A172 (cell line): Measurements from ENCODE around the gene TULP4. TPM values are rescaled to one million over a fixed set of nuclear protein-coding genes. Genes with fewer than 3 reads are reported as not detected.

Experiments used
- DNase-seq: peaks from one replicate; pipeline ENCODE4 v3.0.0-alpha.2; 2015; ENCODE audit warnings: low spot score
- total RNA-seq: library from RNA; depleted of rRNA; stranded (reverse); fragments of >200 nt; shearing (Covaris generic); gene quantifications from 2 replicates; pipeline ENCODE4 v1.2.3, GENCODE V29; 2014; rRNA removed

TULP4 gene
- 47.7 and 68.4 TPM in 2 replicates for total RNA-seq

- DNase-seq = no peak
Observed at GRCh38 chr6:158312165-158312564, at the start of gene TULP4. TSS of gene TULP4 (plus strand) at chr6:158312465. CDS start at chr6:158314017, 1,552 bp downstream.

- no peak for DNase-seq
Observed at GRCh38 chr6:158262755-158263154, 49.5 kb upstream of the TULP4 start.

- DNase-seq = no peak
Observed at GRCh38 chr6:158264180-158264579, 48.1 kb upstream of the TULP4 start.

GRCh38 chr6:158266131-158266530 lies 46.1 kb upstream of the TULP4 start:
- DNase-seq = no peak

- DNase-seq = no peak
Observed at GRCh38 chr6:158268361-158269147, 43.7 kb upstream of the TULP4 start.

- DNase-seq = no peak
Observed at GRCh38 chr6:158269657-158270056, 42.6 kb upstream of the TULP4 start.

- no peak for DNase-seq
Observed at GRCh38 chr6:158270389-158271127, 41.7 kb upstream of the TULP4 start.

- DNase-seq = no peak
Observed at GRCh38 chr6:158272324-158272723, 39.9 kb upstream of the TULP4 start.

GRCh38 chr6:158278004-158278403 lies 34.3 kb upstream of the TULP4 start:
- DNase-seq = no peak

- no peak for DNase-seq
Observed at GRCh38 chr6:158279615-158280014, 32.6 kb upstream of the TULP4 start.

- DNase-seq = no peak
Observed at GRCh38 chr6:158283304-158283980, 28.8 kb upstream of the TULP4 start.

GRCh38 chr6:158284007-158284875 lies 28.0 kb upstream of the TULP4 start:
- no peak for DNase-seq

GRCh38 chr6:158284876-158285655 lies 27.2 kb upstream of the TULP4 start:
- DNase-seq = no peak

GRCh38 chr6:158285656-158286021 lies 26.6 kb upstream of the TULP4 start:
- DNase-seq = no peak

- no peak for DNase-seq
Observed at GRCh38 chr6:158286413-158286812, 25.9 kb upstream of the TULP4 start.

- no peak for DNase-seq
Observed at GRCh38 chr6:158287047-158287446, 25.2 kb upstream of the TULP4 start.

- no peak for DNase-seq
Observed at GRCh38 chr6:158290040-158290439, 22.2 kb upstream of the TULP4 start.

GRCh38 chr6:158290659-158291058 lies 21.6 kb upstream of the TULP4 start:
- DNase-seq = no peak

GRCh38 chr6:158292016-158292415 lies 20.2 kb upstream of the TULP4 start:
- no peak for DNase-seq

- DNase-seq = no peak
Observed at GRCh38 chr6:158293122-158293521, 19.1 kb upstream of the TULP4 start.
